Mesenchymal stem cell (in vitro differentiated cells and primary cell): Measurements from ENCODE around the gene KIF26B.

Source experiments
- DNase-seq: peaks from one replicate; pipeline ENCODE4 v3.0.0-alpha.2; 2013
- H2AFZ ChIP-seq: one replicate; pipeline ENCODE4 v1.6.1; 2013; ENCODE audit warnings: low read depth, mild to moderate bottlenecking, control low read depth, inconsistent platforms, low read length, moderate library complexity
- H2AK5ac ChIP-seq: 2 replicates; pipeline ENCODE4 v1.6.1; 2013; ENCODE audit warnings: low read length, moderate library complexity, mild to moderate bottlenecking, inconsistent platforms; ENCODE audit not compliant: severe bottlenecking
- H2BK120ac ChIP-seq: one replicate; pipeline ENCODE4 v1.6.1; 2013; ENCODE audit warnings: low read depth, mild to moderate bottlenecking, inconsistent platforms, low read length, moderate library complexity
- H2BK12ac ChIP-seq, 2 experiments: one replicate each; pipeline ENCODE4 v1.6.1; 2013; ENCODE audit warnings: inconsistent platforms in 2 of 2, low read length in 2 of 2, mild to moderate bottlenecking in 2 of 2, moderate library complexity in 2 of 2, control low read depth in 1 of 2
- H2BK15ac ChIP-seq: one replicate; pipeline ENCODE4 v1.6.1; 2013; ENCODE audit warnings: mild to moderate bottlenecking, low read depth, inconsistent platforms; ENCODE audit not compliant: poor library complexity, severe bottlenecking
- H2BK5ac ChIP-seq: 2 replicates; pipeline ENCODE4 v1.6.1; 2013; ENCODE audit warnings: low read depth, mild to moderate bottlenecking, low read length, control low read depth, inconsistent platforms; ENCODE audit not compliant: poor library complexity, severe bottlenecking
- H3K14ac ChIP-seq, 2 experiments: one replicate each; pipeline ENCODE4 v1.6.1; 2013; ENCODE audit warnings: inconsistent platforms in 2 of 2, low read length in 2 of 2, control low read depth in 1 of 2, mild to moderate bottlenecking in 1 of 2, moderate library complexity in 1 of 2
- H3K18ac ChIP-seq, 2 experiments: one replicate each; pipeline ENCODE4 v1.6.1; 2013; ENCODE audit warnings: inconsistent platforms in 2 of 2, low read length in 2 of 2, control low read depth in 1 of 2, low read depth in 1 of 2, mild to moderate bottlenecking in 1 of 2
- H3K23ac ChIP-seq, 2 experiments: one replicate each; pipeline ENCODE4 v1.6.1; 2013; ENCODE audit warnings: inconsistent platforms in 2 of 2, low read length in 2 of 2, mild to moderate bottlenecking in 2 of 2, moderate library complexity in 2 of 2, control low read depth in 1 of 2
- H3K27ac ChIP-seq: 2 replicates; pipeline ENCODE4 v1.5.1; 2013; ENCODE audit warnings: mild to moderate bottlenecking, moderate library complexity, low read length, control low read depth, inconsistent platforms; ENCODE audit not compliant: poor library complexity, severe bottlenecking
- H3K27me3 ChIP-seq, 2 experiments: 2 replicates each; pipeline versions ENCODE4 v1.6.1 to v1.7.0; 2013; ENCODE audit warnings: low read length in 2 of 2, mild to moderate bottlenecking in 2 of 2, moderate library complexity in 2 of 2, control low read depth in 1 of 2, inconsistent platforms in 1 of 2; ENCODE audit not compliant: control insufficient read depth in 1 of 2, insufficient read depth in 1 of 2
- H3K36me3 ChIP-seq, 2 experiments: 2 replicates each; pipeline versions ENCODE4 v1.6.1 to v1.7.0; 2013; ENCODE audit warnings: low read length in 2 of 2, control low read depth in 1 of 2, inconsistent platforms in 1 of 2, low read depth in 1 of 2, mild to moderate bottlenecking in 1 of 2; ENCODE audit not compliant: insufficient read depth in 2 of 2, control insufficient read depth in 1 of 2
- H3K4ac ChIP-seq, 2 experiments: one replicate each; pipeline ENCODE4 v1.6.1; 2013; ENCODE audit warnings: inconsistent platforms in 2 of 2, low read length in 2 of 2, mild to moderate bottlenecking in 2 of 2, moderate library complexity in 2 of 2, control low read depth in 1 of 2, low read depth in 1 of 2
- H3K4me1 ChIP-seq: 2 replicates; pipeline ENCODE4 v1.6.1; 2013; ENCODE audit warnings: low read depth, low read length, control low read depth; ENCODE audit not compliant: control insufficient read depth, insufficient read depth
- H3K4me2 ChIP-seq: 2 replicates; pipeline ENCODE4 v1.6.1; 2013; ENCODE audit warnings: low read length, mild to moderate bottlenecking, inconsistent platforms; ENCODE audit not compliant: poor library complexity, severe bottlenecking
- H3K4me3 ChIP-seq, 2 experiments: 2 replicates each; pipeline versions ENCODE4 v1.5.1 to v1.7.0; 2013; ENCODE audit warnings: low read length in 2 of 2, mild to moderate bottlenecking in 2 of 2, control low read depth in 1 of 2, low read depth in 1 of 2; ENCODE audit not compliant: insufficient read depth in 1 of 2
- H3K79me1 ChIP-seq: replicated peaks from 2 replicates; pipeline ENCODE4 v1.6.1; 2013; ENCODE audit warnings: mild to moderate bottlenecking, control low read depth, low read length, inconsistent platforms; ENCODE audit not compliant: poor library complexity, severe bottlenecking
- H3K9ac ChIP-seq: 2 replicates; pipeline ENCODE4 v1.7.0; 2013; ENCODE audit warnings: mild to moderate bottlenecking, low read length, moderate library complexity
- H3K9me3 ChIP-seq: 2 replicates; pipeline ENCODE4 v1.7.0; 2013; ENCODE audit warnings: mild to moderate bottlenecking, low read length; ENCODE audit not compliant: control insufficient read depth
- H4K8ac ChIP-seq: one replicate; pipeline ENCODE4 v1.6.1; 2013; ENCODE audit warnings: inconsistent platforms, mild to moderate bottlenecking, low read length, moderate library complexity
- H4K91ac ChIP-seq: one replicate; pipeline ENCODE4 v1.6.1; 2013; ENCODE audit warnings: mild to moderate bottlenecking, low read length, inconsistent platforms
- WGBS: methylation state at CpG from one replicate; pipeline ENCODE4 v1.1.7; 2013; ENCODE audit warnings: mixed read lengths; 5-methylcytosine and 5-hydroxymethylcytosine counted together

Gene KIF26B

DNA sequence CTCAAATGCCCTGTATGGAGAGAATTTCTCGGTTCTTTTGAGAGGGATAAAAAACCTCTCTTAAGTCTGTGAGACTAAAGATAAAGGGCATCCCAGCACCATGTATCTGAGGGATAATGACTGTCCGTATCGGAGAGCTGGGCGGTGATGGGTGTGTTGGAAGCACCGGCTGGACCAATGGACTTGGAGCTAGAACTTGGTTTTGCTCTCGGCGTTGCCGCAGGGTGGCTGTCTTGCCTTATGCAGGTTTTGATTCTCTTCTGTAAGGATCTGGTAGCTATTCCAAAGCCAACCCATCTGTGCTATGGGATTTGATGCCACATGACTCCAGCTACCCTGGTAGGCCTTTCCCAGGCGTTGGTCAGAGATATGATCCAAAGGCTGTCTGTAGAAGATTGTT lies 348.8 kb downstream of the KIF26B start:
- no peak overlapping the region for H3K14ac ChIP-seq
- 97% methylated on average over 9 of the region's 9 CpGs for WGBS

DNA sequence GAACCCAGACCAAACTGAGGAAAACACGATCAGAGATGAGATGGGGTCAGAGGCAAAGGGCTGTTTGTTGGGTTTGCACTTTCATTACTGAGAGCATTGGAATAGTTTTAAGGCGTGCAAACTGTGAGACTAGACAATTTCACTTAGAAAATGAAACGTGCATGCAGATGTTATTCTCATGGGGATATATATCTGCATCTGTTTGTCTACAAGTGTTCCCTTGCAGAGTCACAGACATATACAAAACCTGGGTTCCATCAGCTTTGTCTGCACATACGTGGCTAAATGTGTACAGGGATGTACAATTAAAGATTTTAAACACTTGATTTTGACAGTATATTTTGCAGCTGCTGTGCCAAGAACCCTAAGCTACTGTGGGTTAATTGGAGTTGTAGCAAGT lies 355.4 kb downstream of the KIF26B start:
- no peak overlapping the region for H2BK120ac ChIP-seq
- no peaks in the 10 kb centered on the region for H3K79me1 ChIP-seq
- no peak overlapping the region for H2AK5ac ChIP-seq
- peaks cover 2% of the 10 kb centered on the region for H3K4me1 ChIP-seq
- 28% methylated on average over 3 of the region's 4 CpGs for WGBS
- H3K4me2 ChIP-seq, result no peak overlapping the region
- peaks cover 12 to 35% of the 10 kb centered on the region in 2 experiments for H3K27me3 ChIP-seq
- no peak overlapping the region for H4K8ac ChIP-seq
- no peak overlapping the region for H3K4ac ChIP-seq
- H2AFZ ChIP-seq, result no peak overlapping the region
- no peak overlapping the region for H2BK5ac ChIP-seq
- H3K23ac ChIP-seq, result no peak overlapping the region
- no peak overlapping the region for H3K9ac ChIP-seq
- no peak overlapping the region for H3K27ac ChIP-seq
- no peak overlapping the region for H2BK12ac ChIP-seq
- DNase-seq, result no peak
- no peak overlapping the region for H2BK15ac ChIP-seq
- H3K18ac ChIP-seq, result no peak overlapping the region
- H3K36me3 ChIP-seq, result no peaks in the 10 kb centered on the region
- no peaks in the 10 kb centered on the region for H3K9me3 ChIP-seq
- no peak overlapping the region for H3K4me3 ChIP-seq
- no peak overlapping the region for H3K14ac ChIP-seq
- no peak overlapping the region for H4K91ac ChIP-seq

More for the DNA sequence above, 348.8 kb downstream of the KIF26B start:
- Histone ChIP-seq H3K9me3 (no peaks in the 10 kb centered on the region), H2BK15ac (no peak overlapping the region), H2AK5ac (no peak overlapping the region), H2BK5ac (no peak overlapping the region), H3K4ac (no peak overlapping the region), H3K18ac (no peak overlapping the region), H3K4me3 (no peak overlapping the region), H3K27me3 (no peaks in the 10 kb centered on the region), H3K79me1 (no peaks in the 10 kb centered on the region), H3K4me1 (no peaks in the 10 kb centered on the region), H3K27ac (no peak overlapping the region), H3K36me3 (no peaks in the 10 kb centered on the region), H4K91ac (no peak overlapping the region), H3K23ac (no peak overlapping the region), H3K4me2 (no peak overlapping the region), H4K8ac (no peak overlapping the region), H3K9ac (no peak overlapping the region), H2BK120ac (no peak overlapping the region), H2BK12ac (no peak overlapping the region), H2AFZ (no peak overlapping the region)
- no peak for DNase-seq

DNA sequence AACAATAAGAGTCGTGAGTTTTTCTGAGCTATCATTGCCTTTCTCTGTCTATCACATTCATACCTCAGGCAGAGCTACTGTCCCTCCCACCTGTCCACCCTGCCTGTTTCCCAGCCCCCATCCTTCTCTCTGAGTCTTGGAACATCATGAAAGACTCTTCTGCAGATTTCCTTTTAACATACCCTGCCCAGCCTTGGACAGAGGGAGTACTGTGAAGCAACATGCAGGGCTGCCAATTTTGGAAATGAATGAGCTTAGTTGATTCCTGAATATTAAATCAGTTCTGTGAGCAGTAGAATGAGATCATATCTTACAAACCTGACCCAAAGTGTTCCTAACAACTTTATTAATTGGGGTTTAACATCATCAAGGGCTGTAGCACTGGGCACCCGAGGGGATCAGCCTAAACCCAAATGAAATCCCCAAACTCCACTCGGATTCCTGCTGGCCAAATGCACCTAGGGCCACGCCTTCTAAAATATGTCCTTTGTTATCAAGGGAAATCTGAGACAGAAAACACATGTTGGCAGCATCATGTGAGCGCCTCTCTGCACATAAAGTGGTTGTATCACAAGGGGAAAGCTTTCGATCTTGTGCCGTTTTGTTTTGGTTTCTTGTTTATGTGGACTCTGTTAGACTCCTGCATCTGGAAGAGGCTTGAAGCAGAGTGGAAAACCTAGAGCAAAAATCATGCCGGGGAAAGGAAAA lies 357.6 kb downstream of the KIF26B start:
- Histone ChIP-seq H2AK5ac (no peak overlapping the region), H4K8ac (no peak overlapping the region), H3K9ac (peak overlapping the region; percentile 82), H3K14ac (no peak overlapping the region), H2AFZ (no peak overlapping the region), H3K36me3 (no peaks in the 10 kb centered on the region), H3K4me3 (peak overlapping the region in 1 of 2 experiments; percentile 74), H2BK12ac (no peak overlapping the region), H3K23ac (no peak overlapping the region), H2BK120ac (no peak overlapping the region), H3K27ac (no peak overlapping the region), H2BK5ac (no peak overlapping the region), H3K18ac (no peak overlapping the region), H3K79me1 (no peaks in the 10 kb centered on the region), H2BK15ac (no peak overlapping the region), H4K91ac (no peak overlapping the region), H3K4ac (no peak overlapping the region), H3K27me3 (peaks cover 12 to 35% of the 10 kb centered on the region in 2 experiments), H3K4me2 (no peak overlapping the region), H3K4me1 (peaks cover 2% of the 10 kb centered on the region), H3K9me3 (no peaks in the 10 kb centered on the region)
- 75% methylated on average over 7 of the region's 8 CpGs for WGBS
- DNase-seq, result peak; percentile 17

DNA sequence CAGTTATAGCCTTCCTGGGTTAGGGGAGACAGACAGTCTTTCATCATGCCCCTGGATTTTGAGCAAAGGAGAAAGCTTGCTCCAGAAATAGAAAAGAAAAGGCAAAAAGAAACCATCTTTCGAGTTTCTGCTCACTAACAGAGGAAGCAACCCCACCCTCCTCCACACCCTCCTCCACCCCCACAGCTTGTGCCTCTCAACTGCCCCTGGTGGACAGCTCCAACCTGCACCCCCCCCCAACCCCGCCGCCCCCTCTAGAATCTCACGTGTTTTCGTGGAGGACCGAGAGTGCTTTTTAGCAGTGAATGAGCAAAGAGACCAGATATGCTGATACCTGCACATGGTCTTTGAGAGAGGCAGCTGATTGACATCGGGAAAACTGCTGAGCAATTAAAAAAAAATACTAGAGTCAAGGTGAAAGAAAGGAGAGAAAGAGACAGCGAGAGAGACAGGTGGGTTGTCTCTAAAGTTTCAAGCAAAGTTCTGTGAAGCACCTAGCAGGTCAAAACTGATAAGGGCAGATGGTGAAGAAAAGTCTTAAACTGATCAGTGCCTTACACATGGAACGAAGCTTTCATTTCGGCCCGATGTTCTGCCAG lies 358.3 kb downstream of the KIF26B start:
- no peak overlapping the region for H3K18ac ChIP-seq
- 83% methylated on average over 11 of the region's 11 CpGs for WGBS
- H3K9ac ChIP-seq, result peak overlapping the region; percentile 82
- H3K14ac ChIP-seq, result no peak overlapping the region
- peak overlapping the region in 1 of 2 experiments; percentile 74 for H3K4me3 ChIP-seq
- H4K8ac ChIP-seq, result no peak overlapping the region
- H2BK12ac ChIP-seq, result no peak overlapping the region
- no peak overlapping the region for H2AFZ ChIP-seq
- no peak overlapping the region for H3K27ac ChIP-seq
- peaks cover 2% of the 10 kb centered on the region for H3K4me1 ChIP-seq
- no peak overlapping the region for H3K4ac ChIP-seq
- no peak for DNase-seq
- H2BK120ac ChIP-seq, result no peak overlapping the region
- no peak overlapping the region for H3K23ac ChIP-seq
- no peak overlapping the region for H2BK15ac ChIP-seq
- peaks cover 12 to 35% of the 10 kb centered on the region in 2 experiments for H3K27me3 ChIP-seq
- no peak overlapping the region for H2AK5ac ChIP-seq
- H3K9me3 ChIP-seq, result no peaks in the 10 kb centered on the region
- H3K4me2 ChIP-seq, result no peak overlapping the region
- no peak overlapping the region for H4K91ac ChIP-seq
- no peaks in the 10 kb centered on the region for H3K36me3 ChIP-seq
- no peaks in the 10 kb centered on the region for H3K79me1 ChIP-seq
- no peak overlapping the region for H2BK5ac ChIP-seq
